ENCODE measurements around the gene AKT2. TPM values are rescaled to one million over a fixed set of nuclear protein-coding genes. Genes with fewer than 3 reads are reported as not detected.

Gene AKT2
- total and polyA plus RNA-seq, 10 of the 15 experiments (the other 5 are each of a cell fraction or from before 2014, with no cell fraction given) = 1.0 to 185 (median 71.5) TPM

GRCh38 chr19:40284251-40284500 lies 969 bp downstream of the AKT2 start (continued):
- TF ChIP-seq, protein P1, sequence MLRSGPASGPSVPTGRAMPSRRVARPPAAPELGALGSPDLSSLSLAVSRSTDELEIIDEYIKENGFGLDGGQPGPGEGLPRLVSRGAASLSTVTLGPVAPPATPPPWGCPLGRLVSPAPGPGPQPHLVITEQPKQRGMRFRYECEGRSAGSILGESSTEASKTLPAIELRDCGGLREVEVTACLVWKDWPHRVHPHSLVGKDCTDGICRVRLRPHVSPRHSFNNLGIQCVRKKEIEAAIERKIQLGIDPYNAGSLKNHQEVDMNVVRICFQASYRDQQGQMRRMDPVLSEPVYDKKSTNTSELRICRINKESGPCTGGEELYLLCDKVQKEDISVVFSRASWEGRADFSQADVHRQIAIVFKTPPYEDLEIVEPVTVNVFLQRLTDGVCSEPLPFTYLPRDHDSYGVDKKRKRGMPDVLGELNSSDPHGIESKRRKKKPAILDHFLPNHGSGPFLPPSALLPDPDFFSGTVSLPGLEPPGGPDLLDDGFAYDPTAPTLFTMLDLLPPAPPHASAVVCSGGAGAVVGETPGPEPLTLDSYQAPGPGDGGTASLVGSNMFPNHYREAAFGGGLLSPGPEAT (IDR thresholded peaks at IDR 0.05; ENCODE audit: low read depth) = no peak
- no peak for TF ChIP-seq POU2F2 (IDR thresholded peaks at IDR 0.05; ENCODE audit: borderline replicate concordance, low read depth, low read length)
- TF ChIP-seq ETV6 (conservative IDR thresholded peaks at IDR 0.05 in 1 of 2, IDR thresholded peaks at IDR 0.05 in 1 of 2; ENCODE audit: borderline replicate concordance in 1 of 2, low read depth in 1 of 2) = no peak
- no peak for TF ChIP-seq FOS (IDR thresholded peaks at IDR 0.05; ENCODE audit: borderline replicate concordance, extremely low read depth, insufficient read length)
- TF ChIP-seq ZNF217 (IDR thresholded peaks at IDR 0.05) = no peak
- TF ChIP-seq CBFB (IDR thresholded peaks at IDR 0.05; ENCODE audit: low read depth) = no peak
- TF ChIP-seq PBX3 (IDR thresholded peaks at IDR 0.05; ENCODE audit: insufficient replicate concordance, low read depth, low read length) = no peak
- TF ChIP-seq RB1 (IDR thresholded peaks at IDR 0.05; ENCODE audit: borderline replicate concordance) = no peak
- no peak for TF ChIP-seq ATF3 (IDR thresholded peaks at IDR 0.05; ENCODE audit: borderline replicate concordance, extremely low read depth, low read depth, low read length)
- no peak for TF ChIP-seq CHD4 (IDR thresholded peaks at IDR 0.05)
- TF ChIP-seq RBBP5 (conservative IDR thresholded peaks at IDR 0.05) = no peak
- no peak for TF ChIP-seq GATAD2B (conservative IDR thresholded peaks at IDR 0.05; ENCODE audit: low read depth)
- no peak for TF ChIP-seq TCF12 (IDR thresholded peaks at IDR 0.05; ENCODE audit: low read depth, low read length)
- peak; percentile 15; the same call in 1 of the 2 replicates for TF ChIP-seq YY1 (IDR thresholded peaks at IDR 0.05; ENCODE audit: low read depth, low read length)
- TF ChIP-seq BCL11A (IDR thresholded peaks at IDR 0.05; ENCODE audit: low read depth, low read length) = no peak
- peak; percentile 90 for TF ChIP-seq RFX5 (IDR thresholded peaks at IDR 0.05; ENCODE audit: low read depth, low read length)
- no peak for TF ChIP-seq POLR2A (IDR thresholded peaks at IDR 0.05; ENCODE audit: low read depth, low read length)
- TF ChIP-seq HDAC2 (IDR thresholded peaks at IDR 0.05) = no peak
- TF ChIP-seq, protein P2, sequence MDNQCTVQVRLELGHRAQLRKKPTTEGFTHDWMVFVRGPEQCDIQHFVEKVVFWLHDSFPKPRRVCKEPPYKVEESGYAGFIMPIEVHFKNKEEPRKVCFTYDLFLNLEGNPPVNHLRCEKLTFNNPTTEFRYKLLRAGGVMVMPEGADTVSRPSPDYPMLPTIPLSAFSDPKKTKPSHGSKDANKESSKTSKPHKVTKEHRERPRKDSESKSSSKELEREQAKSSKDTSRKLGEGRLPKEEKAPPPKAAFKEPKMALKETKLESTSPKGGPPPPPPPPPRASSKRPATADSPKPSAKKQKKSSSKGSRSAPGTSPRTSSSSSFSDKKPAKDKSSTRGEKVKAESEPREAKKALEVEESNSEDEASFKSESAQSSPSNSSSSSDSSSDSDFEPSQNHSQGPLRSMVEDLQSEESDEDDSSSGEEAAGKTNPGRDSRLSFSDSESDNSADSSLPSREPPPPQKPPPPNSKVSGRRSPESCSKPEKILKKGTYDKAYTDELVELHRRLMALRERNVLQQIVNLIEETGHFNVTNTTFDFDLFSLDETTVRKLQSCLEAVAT (IDR thresholded peaks at IDR 0.05) = no peak
- TF ChIP-seq ZNF384 (IDR thresholded peaks at IDR 0.05; ENCODE audit: borderline replicate concordance, low read depth, low read length) = no peak
- TF ChIP-seq BMI1 (IDR thresholded peaks at IDR 0.05; ENCODE audit: borderline replicate concordance) = no peak
- no peak for TF ChIP-seq TARDBP (IDR thresholded peaks at IDR 0.05; ENCODE audit: borderline replicate concordance)
- no peak for TF ChIP-seq ZNF687 (IDR thresholded peaks at IDR 0.05)
- no peak for TF ChIP-seq HSF1 (IDR thresholded peaks at IDR 0.05; ENCODE audit: low read depth, low read length)

Data from GM12878 (cell line).